ENCODE data around the gene SLC6A13. TPM values are rescaled to one million over a fixed set of nuclear protein-coding genes. Genes with fewer than 3 reads are reported as not detected.

The SLC6A13 gene
- total RNA-seq, 1 experiment from 2014 or later = 0.37 TPM

- no peaks in the 10 kb centered on the region for H3K9me3 Mint-ChIP-seq
- no peaks in the 10 kb centered on the region; the same call in 1 of the 2 replicates for H3K27me3 Mint-ChIP-seq (ENCODE audit: low read depth)
- no peak for ATAC-seq
- H3K27ac Mint-ChIP-seq = no peak overlapping the region
- no peak for TF ChIP-seq EMX1 (CRISPR knock-in tag; IDR thresholded peaks at IDR 0.05)
- TF ChIP-seq AR (CRISPR knock-in tag; IDR thresholded peaks at IDR 0.05) = no peak
- no peak for TF ChIP-seq TCF7 (CRISPR knock-in tag; IDR thresholded peaks at IDR 0.05; ENCODE audit: low read depth)
- no peak for TF ChIP-seq CREB1 (CRISPR knock-in tag; IDR thresholded peaks at IDR 0.05)
- TF ChIP-seq CTCF (IDR thresholded peaks at IDR 0.05) = no peak
- no peak for TF ChIP-seq ZBTB21 (CRISPR knock-in tag; IDR thresholded peaks at IDR 0.05; ENCODE audit: borderline replicate concordance)
- no peak for TF ChIP-seq NFYB (CRISPR knock-in tag; conservative IDR thresholded peaks at IDR 0.05; ENCODE audit: low read depth)
- TF ChIP-seq SMAD3 (CRISPR knock-in tag; IDR thresholded peaks at IDR 0.05; ENCODE audit: borderline replicate concordance) = no peak
- TF ChIP-seq GABPB1 (CRISPR knock-in tag; IDR thresholded peaks at IDR 0.05) = no peak
- TF ChIP-seq IRF1 (CRISPR knock-in tag; IDR thresholded peaks at IDR 0.05) = no peak
- no peak for TF ChIP-seq PRRX2 (CRISPR knock-in tag; IDR thresholded peaks at IDR 0.05)
- ChIA-PET CTCF (no interaction called here), POLR2A (no interaction called here)
- H3K36me3 Mint-ChIP-seq = no peaks in the 10 kb centered on the region
- DNase-seq (ENCODE audit: low spot score) = no peak
- H3K4me1 Mint-ChIP-seq = peaks cover 13% of the 10 kb centered on the region
- no peak overlapping the region for H3K4me3 Mint-ChIP-seq
Measured at GRCh38 chr12:257521-258321, 4.9 kb downstream of the SLC6A13 start.

GRCh38 chr12:256958-257357 lies 5.7 kb downstream of the SLC6A13 start:
- H3K27me3 Mint-ChIP-seq (ENCODE audit: low read depth) = no peaks in the 10 kb centered on the region; the same call in 1 of the 2 replicates
- DNase-seq (ENCODE audit: low spot score) (no peak), ATAC-seq (no peak)
- H3K36me3 Mint-ChIP-seq = no peaks in the 10 kb centered on the region
- H3K27ac Mint-ChIP-seq = no peak overlapping the region
- H3K4me1 Mint-ChIP-seq = peaks cover 9% of the 10 kb centered on the region
- POLR2A ChIA-PET = no interaction called here
- TF ChIP-seq FOXP1 (CRISPR knock-in tag; IDR thresholded peaks at IDR 0.05; ENCODE audit: borderline replicate concordance) (no peak), JAZF1 (CRISPR knock-in tag; IDR thresholded peaks at IDR 0.05) (no peak), ZNF281 (CRISPR knock-in tag; IDR thresholded peaks at IDR 0.05) (no peak), TEAD1 (CRISPR knock-in tag; IDR thresholded peaks at IDR 0.05) (no peak), SOX15 (CRISPR knock-in tag; IDR thresholded peaks at IDR 0.05) (no peak), ZNF532 (CRISPR knock-in tag; IDR thresholded peaks at IDR 0.05; ENCODE audit: borderline replicate concordance) (no peak)
- no peak overlapping the region for H3K4me3 Mint-ChIP-seq
- CTCF ChIA-PET = no interaction called here
- H3K9me3 Mint-ChIP-seq = no peaks in the 10 kb centered on the region

Data from WTC11 (cell line).